ENCODE measurements around the gene CCL25.

Gene CCL25

GRCh38 chr19:8111376-8111775 lies 58.8 kb downstream of the CCL25 start:
- H3K4me3 ChIP-seq (ENCODE audit: low read length): no peak overlapping the region
- TF ChIP-seq CTCF (conservative IDR thresholded peaks at IDR 0.05; ENCODE audit: low read length): no peak

More at GRCh38 chr19:8111376-8111775, 58.8 kb downstream of the CCL25 start:
- DNase-seq (ENCODE audit: low read depth): no peak
